IPS-11a (cell line): ENCODE data around the gene LRRC59.

Experiments
- H3K4me3 ChIP-seq: one replicate; pipeline ENCODE4 v1.5.1; 2013; ENCODE audit warnings: low read depth, low read length, control low read depth

The LRRC59 gene

GRCh38 chr17:50388728-50389127 is 8.6 kb downstream of the LRRC59 start:
- no peak overlapping the region for H3K4me3 ChIP-seq

DNA sequence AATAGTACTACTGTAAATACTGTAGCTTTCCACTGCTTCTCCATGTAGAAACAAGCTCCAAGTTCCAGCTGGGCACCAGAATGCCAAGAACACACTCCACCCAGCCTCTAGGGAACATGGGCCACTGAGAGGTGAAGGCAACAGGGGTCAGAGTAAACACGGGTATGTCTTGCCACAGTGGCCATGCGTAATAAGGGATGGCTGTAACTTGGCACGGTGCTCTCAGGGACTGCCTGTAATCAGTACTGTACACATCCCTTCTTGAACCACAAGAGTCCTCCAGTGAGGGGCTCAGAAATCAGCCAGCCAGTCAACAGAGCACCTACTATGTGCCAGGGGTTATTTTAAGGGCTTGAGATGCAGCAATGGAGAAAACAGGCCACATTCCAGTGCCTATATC is 10.8 kb downstream of the LRRC59 start:
- no peak overlapping the region for H3K4me3 ChIP-seq

DNA sequence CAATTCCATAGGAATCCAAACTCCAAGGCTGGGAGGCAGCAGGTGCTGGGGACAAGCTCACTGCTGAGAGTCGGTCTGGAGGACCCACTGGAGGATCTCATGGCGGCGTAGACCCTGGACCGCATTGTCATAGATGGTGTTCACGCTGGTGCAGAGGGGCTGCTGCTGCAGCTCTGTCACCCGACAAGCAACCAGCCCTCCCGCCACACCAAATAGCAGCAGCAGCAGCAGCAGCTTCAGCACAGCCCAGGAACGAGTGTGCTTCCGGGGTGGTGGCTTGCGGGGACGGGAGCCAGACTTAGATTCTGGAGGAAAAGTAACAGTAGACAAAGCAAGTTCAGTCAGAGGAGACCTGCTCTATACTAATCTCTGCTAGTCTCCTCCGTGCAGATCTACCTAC is 14.4 kb downstream of the LRRC59 start:
- H3K4me3 ChIP-seq = no peak overlapping the region

DNA sequence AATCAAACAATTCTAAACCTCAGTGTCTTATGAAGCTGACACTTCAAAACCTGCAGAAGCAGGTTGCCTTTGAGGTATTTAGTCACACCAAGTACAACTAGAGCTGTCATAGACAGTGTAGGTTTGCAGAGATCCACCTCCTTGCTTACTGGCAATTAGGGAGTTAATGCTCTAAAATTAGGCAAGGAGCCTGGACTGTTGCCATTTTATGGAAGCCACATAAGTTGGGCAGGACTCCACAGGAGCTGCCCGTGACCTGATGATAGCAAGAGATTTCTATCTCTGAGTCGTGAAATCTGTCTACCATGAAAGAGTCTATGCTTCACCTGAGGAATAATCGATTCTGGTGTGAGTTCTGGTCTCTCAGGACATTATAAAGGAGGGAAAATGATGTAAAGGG is 15.4 kb downstream of the LRRC59 start:
- no peak overlapping the region for H3K4me3 ChIP-seq

GRCh38 chr17:50381260-50381815 is 16.0 kb downstream of the LRRC59 start:
- no peak overlapping the region for H3K4me3 ChIP-seq

- H3K4me3 ChIP-seq = no peak overlapping the region
These were observed 16.7 kb downstream of the LRRC59 start for GRCh38 chr17:50380369-50381259.

DNA sequence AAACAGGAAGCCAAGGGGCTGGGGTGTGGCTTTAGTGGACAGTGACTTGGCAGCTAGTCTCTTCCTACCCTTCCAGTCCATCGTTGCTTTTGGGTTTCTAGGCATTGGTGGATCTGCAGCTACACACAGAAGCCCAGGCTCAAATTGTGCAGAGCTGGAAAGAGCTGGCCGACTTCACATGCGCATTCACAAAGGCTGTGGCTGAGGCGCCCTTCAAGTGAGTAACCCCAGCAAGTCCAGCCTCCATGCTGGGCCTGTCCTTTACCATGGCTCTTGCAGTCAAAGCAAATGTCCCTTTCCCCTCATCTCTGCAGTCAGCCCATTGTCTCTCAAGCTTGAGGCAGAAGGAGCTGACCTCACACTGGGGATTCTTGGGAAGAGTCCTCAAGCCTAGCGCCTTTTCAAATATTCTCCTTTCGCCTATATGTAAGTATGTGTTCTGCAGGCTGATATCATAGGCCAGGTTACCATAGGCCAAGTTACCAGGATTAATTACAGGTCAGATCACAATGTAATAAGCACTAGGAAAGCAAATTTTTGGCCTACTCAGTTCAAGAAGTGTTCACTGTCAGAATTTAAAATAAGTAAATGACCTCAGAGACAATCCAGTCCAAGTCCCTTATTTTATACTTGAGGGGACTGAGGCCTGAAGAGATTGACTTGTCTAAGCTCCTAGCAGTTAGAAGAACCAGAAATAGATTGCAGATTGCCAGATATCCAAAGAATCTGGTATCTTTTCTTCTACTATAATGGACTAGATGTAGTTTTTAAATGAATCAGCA is 17.8 kb downstream of the LRRC59 start:
- H3K4me3 ChIP-seq = no peak overlapping the region

GRCh38 chr17:50375858-50376538 is 21.3 kb downstream of the LRRC59 start:
- H3K4me3 ChIP-seq = no peak overlapping the region

DNA sequence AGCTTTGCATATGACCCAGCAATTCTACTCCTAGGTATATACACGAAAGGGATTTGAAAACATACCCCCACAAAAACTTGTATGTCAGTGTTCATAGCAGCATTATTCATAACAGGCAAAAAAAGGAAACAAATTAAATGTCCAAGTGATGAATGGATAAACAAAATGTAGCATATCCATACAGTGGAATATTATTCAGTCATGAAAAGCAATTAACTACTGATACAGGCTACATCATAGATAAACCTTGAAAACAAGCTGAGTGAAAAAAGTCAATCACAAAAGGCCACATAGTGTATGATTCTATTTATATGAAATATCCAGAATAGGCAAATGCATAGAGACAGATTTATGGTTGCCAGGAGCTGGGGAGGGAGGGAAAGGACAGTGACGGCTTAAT is 23.6 kb downstream of the LRRC59 start:
- H3K4me3 ChIP-seq = peak overlapping the region; percentile 100

- H3K4me3 ChIP-seq = peak within 1 kb of the TSS; percentile 100
These were observed 24.4 kb downstream of the LRRC59 start, which contains the start of the genes EME1 and MRPL27 for GRCh38 chr17:50372758-50373556. Gene EME1 (plus strand): TSS chr17:50373229. CDS start chr17:50375209, 1,980 bp downstream. Gene MRPL27 (minus strand): TSS chr17:50373184. CDS start chr17:50373170, 14 bp downstream.

DNA sequence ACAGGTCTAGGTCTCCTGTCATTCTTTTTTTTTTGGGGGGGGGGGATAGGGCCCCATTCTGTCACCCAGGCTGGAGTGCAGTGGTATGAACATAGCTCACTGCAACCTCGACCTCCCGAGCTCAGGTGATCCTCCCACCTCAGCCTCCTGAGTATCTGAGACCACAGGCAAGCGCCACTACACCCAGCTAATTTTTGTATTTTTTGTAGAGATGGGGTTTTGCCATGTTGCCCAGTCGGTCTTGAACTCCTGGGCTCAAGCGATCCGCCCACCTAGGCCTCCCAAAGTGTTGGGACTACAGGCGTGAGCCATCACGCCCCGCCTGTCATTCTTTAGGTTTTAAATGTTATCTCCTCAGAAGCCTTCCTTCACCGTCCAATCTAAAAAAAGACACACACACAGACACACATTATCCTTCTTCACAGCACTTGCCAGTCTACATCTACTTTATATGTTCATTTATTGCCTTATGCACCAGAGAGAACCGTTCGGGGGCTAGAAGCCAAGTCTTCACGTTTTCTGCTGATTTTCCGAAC is 25.0 kb downstream of the LRRC59 start:
- peak overlapping the region; percentile 100 for H3K4me3 ChIP-seq

GRCh38 chr17:50371526-50371925 is 25.8 kb downstream of the LRRC59 start:
- no peak overlapping the region for H3K4me3 ChIP-seq

DNA sequence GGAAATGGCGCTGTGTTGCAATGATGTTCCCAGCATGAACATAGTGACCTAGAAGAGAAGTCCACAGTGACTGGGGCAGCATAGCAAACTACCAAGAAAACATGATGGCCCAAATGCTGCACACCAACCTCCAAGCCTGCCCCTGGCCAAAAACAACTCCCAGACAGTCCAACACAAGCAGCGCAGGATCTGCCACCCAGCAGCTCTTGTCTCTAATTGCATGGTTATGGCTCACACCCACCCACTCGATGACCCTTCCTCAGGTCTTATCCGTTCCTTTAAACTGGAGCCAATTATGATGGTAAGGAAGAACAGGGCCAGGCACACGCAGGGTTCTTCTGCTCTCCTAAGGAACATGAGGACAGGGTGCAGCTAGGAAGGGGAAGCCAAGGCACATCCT is 27.3 kb downstream of the LRRC59 start:
- no peak overlapping the region for H3K4me3 ChIP-seq

DNA sequence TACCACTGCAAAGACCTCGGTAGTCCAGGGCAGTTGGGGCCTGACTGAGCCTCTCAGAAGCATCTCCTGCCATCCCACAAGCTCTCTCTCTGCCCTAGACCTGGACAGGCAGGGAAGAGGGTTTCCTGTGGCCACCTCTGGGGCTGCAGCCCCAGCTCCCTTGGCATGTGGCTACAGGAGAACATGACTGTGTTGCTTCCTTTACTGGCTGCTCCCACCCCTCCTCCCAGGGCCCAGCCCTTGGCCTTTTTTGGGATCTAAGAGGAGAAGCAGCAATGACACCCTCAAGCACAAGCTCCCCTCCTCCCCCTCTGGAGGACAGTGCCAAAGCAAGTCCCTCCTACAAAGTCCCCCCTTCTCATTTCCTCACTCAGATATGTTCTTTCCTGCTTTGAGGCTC is 29.9 kb downstream of the LRRC59 start:
- no peak overlapping the region for H3K4me3 ChIP-seq

- H3K4me3 ChIP-seq = no peak overlapping the region
These were observed 31.5 kb downstream of the LRRC59 start for GRCh38 chr17:50365649-50366393.

GRCh38 chr17:50365165-50365564 is 32.2 kb downstream of the LRRC59 start:
- no peak overlapping the region for H3K4me3 ChIP-seq

- H3K4me3 ChIP-seq = no peak overlapping the region
These were observed 32.6 kb downstream of the LRRC59 start for GRCh38 chr17:50364715-50365114.

- H3K4me3 ChIP-seq = no peak overlapping the region
These were observed 33.3 kb downstream of the LRRC59 start for GRCh38 chr17:50364061-50364458.
